Liver (tissue), 9 donors: ENCODE data around the gene TTLL7. TPM values are rescaled to one million over a fixed set of nuclear protein-coding genes. Genes with fewer than 3 reads are reported as not detected.

Experiments
- DNase-seq: peaks from one replicate; pipeline ENCODE4 v3.0.0-alpha.2; 2017; ENCODE audit warnings: low spot score
- H3K27ac ChIP-seq, 2 donors: one replicate each; pipeline ENCODE4 v1.7.0; 2013; ENCODE audit warnings: inconsistent platforms in 2 of 2, low read length in 2 of 2, control low read depth in 1 of 2, low read depth in 1 of 2, mild to moderate bottlenecking in 1 of 2
- H3K27me3 ChIP-seq, 4 donors: one replicate each; pipeline versions ENCODE4 v1.6.1 to v1.7.0; 2013; ENCODE audit warnings: low read length in 3 of 4, inconsistent platforms in 1 of 4, mild to moderate bottlenecking in 1 of 4, moderate library complexity in 1 of 4; ENCODE audit not compliant: control insufficient read depth in 4 of 4, insufficient read depth in 4 of 4
- H3K36me3 ChIP-seq, 4 donors: one replicate each; pipeline versions ENCODE4 v1.6.1 to v1.7.0; 2013; ENCODE audit warnings: low read length in 3 of 4, mild to moderate bottlenecking in 3 of 4, low read depth in 1 of 4, moderate library complexity in 1 of 4; ENCODE audit not compliant: control insufficient read depth in 4 of 4, insufficient read depth in 3 of 4
- H3K4me1 ChIP-seq, 4 donors: one replicate each; pipeline versions ENCODE4 v1.6.1 to v1.7.0; 2013; ENCODE audit warnings: low read length in 3 of 4, mild to moderate bottlenecking in 3 of 4, moderate library complexity in 1 of 4; ENCODE audit not compliant: control insufficient read depth in 4 of 4, insufficient read depth in 4 of 4
- H3K4me3 ChIP-seq, 3 donors: one replicate each; pipeline versions ENCODE4 v1.6.1 to v1.7.0; 2013; ENCODE audit warnings: low read length in 3 of 3, control low read depth in 1 of 3, low read depth in 1 of 3, mild to moderate bottlenecking in 1 of 3
- H3K9ac ChIP-seq, 2 donors: one replicate each; pipeline ENCODE4 v1.7.0; 2013; ENCODE audit warnings: low read length in 2 of 2, mild to moderate bottlenecking in 2 of 2, moderate library complexity in 2 of 2, control low read depth in 1 of 2, low read depth in 1 of 2
- H3K9me3 ChIP-seq, 4 donors: one replicate each; pipeline versions ENCODE4 v1.6.1 to v1.7.0; 2013; ENCODE audit warnings: low read length in 3 of 4; ENCODE audit not compliant: control insufficient read depth in 4 of 4
- CTCF ChIP-seq: fragments of 150-350 bp; IDR thresholded peaks from 2 replicates; pipeline ENCODE4 v1.5.1; 2017; ENCODE audit warnings: improper control_type of control experiment, low read depth, low read length; ENCODE audit not compliant: missing input control
- EGR1 ChIP-seq, 2 donors: IDR thresholded peaks; 2 replicates each; pipeline ENCODE4 v1.6.1; 2016 to 2018; ENCODE audit warnings: antibody characterized with exemption in 2 of 2, low read depth in 2 of 2
- FOXA1 ChIP-seq: IDR thresholded peaks from 2 replicates; pipeline ENCODE4 v1.6.1; 2016; ENCODE audit warnings: antibody characterized with exemption
- FOXA2 ChIP-seq: IDR thresholded peaks from 2 replicates; pipeline ENCODE4 v1.6.1; 2016; ENCODE audit warnings: antibody characterized with exemption
- GABPA ChIP-seq, 2 donors: IDR thresholded peaks in 1 of 2; conservative IDR thresholded peaks in 1 of 2; 2 replicates each; pipeline ENCODE4 v1.6.1; 2016; ENCODE audit warnings: antibody characterized with exemption in 2 of 2, mild to moderate bottlenecking in 1 of 2, moderate library complexity in 1 of 2
- HNF4A ChIP-seq, 2 donors: conservative IDR thresholded peaks; 2 replicates each; pipeline ENCODE4 v1.6.1; 2016; ENCODE audit warnings: antibody characterized with exemption in 2 of 2, mild to moderate bottlenecking in 2 of 2
- HNF4G ChIP-seq: IDR thresholded peaks from 2 replicates; pipeline ENCODE4 v1.6.1; 2016; ENCODE audit warnings: antibody characterized with exemption
- JUND ChIP-seq, 2 donors: IDR thresholded peaks; 2 replicates each; pipeline ENCODE4 v1.6.1; 2016; ENCODE audit warnings: antibody characterized with exemption in 2 of 2
- MAX ChIP-seq: IDR thresholded peaks from 2 replicates; pipeline ENCODE4 v1.6.1; 2016; ENCODE audit warnings: antibody characterized with exemption
- NR2F2 ChIP-seq: IDR thresholded peaks from 2 replicates; pipeline ENCODE4 v1.6.1; 2016; ENCODE audit warnings: antibody characterized with exemption
- RAD21 ChIP-seq, 2 donors: IDR thresholded peaks; 2 replicates each; pipeline ENCODE4 v1.6.1; 2016; ENCODE audit warnings: antibody characterized with exemption in 2 of 2, mild to moderate bottlenecking in 2 of 2
- REST ChIP-seq: IDR thresholded peaks from 2 replicates; pipeline ENCODE4 v1.6.1; 2016; ENCODE audit warnings: antibody characterized with exemption, mild to moderate bottlenecking
- RXRA ChIP-seq, 2 donors: IDR thresholded peaks; 2 replicates each; pipeline ENCODE4 v1.6.1; 2017 to 2018; ENCODE audit warnings: antibody characterized with exemption in 2 of 2, mild to moderate bottlenecking in 1 of 2
- SP1 ChIP-seq: IDR thresholded peaks from 2 replicates; pipeline ENCODE4 v1.6.1; 2018; ENCODE audit warnings: antibody characterized with exemption, mild to moderate bottlenecking
- TAF1 ChIP-seq: conservative IDR thresholded peaks from 2 replicates; pipeline ENCODE4 v1.6.1; 2016; ENCODE audit warnings: antibody characterized with exemption, mild to moderate bottlenecking
- YY1 ChIP-seq: IDR thresholded peaks from 2 replicates; pipeline ENCODE4 v1.6.1; 2016; ENCODE audit warnings: antibody characterized with exemption, mild to moderate bottlenecking
- ZBTB33 ChIP-seq: IDR thresholded peaks from 2 replicates; pipeline ENCODE4 v1.6.1; 2016; ENCODE audit warnings: antibody characterized with exemption
- WGBS: extraction: QIAGEN DNeasy Blood & Tissue Kit; methylation state at CpG from one replicate; pipeline ENCODE4 v1.1.7; 2013; 5-methylcytosine and 5-hydroxymethylcytosine counted together
- polyA plus RNA-seq, 2 donors: library from polyadenylated mRNA; stranded (reverse) in 1 of 2; unstranded in 1 of 2; fragments of 200-250 nt in 1 of 2; fragments of >200 nt in 1 of 2; fragmentation: Nextera tagmentation in 1 of 2; extraction: Ambion mirVana in 1 of 2; gene quantifications; one replicate each; pipeline versions ENCODE4 v1.2.1 to v1.2.3, GENCODE V29; 2013 to 2015
- total RNA-seq, 2 donors: library from RNA; depleted of rRNA; stranded (reverse); fragments of >200 nt; gene quantifications; one replicate each; pipeline ENCODE4 v1.2.3, GENCODE V29; 2014
- donor health status: healthy.
- donor health status: healthy.
- donor health status: healthy.
- donor health status: healthy.
- donor health status: healthy.

TTLL7 gene
- total and polyA plus RNA-seq, 4 donors: 1.1 to 6.0 (median 1.9) TPM

- H3K9ac ChIP-seq: no peak overlapping the region
- peaks cover 0 to 7% (median 4%) of the 10 kb centered on the region in 4 donors for H3K4me1 ChIP-seq
- no peaks in the 10 kb centered on the region for H3K27me3 ChIP-seq
- no peaks in the 10 kb centered on the region for H3K36me3 ChIP-seq
- no peak for DNase-seq
- no peaks in the 10 kb centered on the region for H3K9me3 ChIP-seq
- H3K27ac ChIP-seq: no peak overlapping the region
- no peak overlapping the region for H3K4me3 ChIP-seq
- 69% methylated on average over 2 of the region's 2 CpGs for whole genome bisulfite sequencing
- TF ChIP-seq RAD21 (IDR thresholded peaks at IDR 0.05) (no peak), MAX (no peak), NR2F2 (no peak), ZBTB33 (no peak), REST (no peak), TAF1 (no peak), EGR1 (IDR thresholded peaks at IDR 0.05; ENCODE audit: low read depth in 2 of 2) (no peak), HNF4G (no peak), GABPA (IDR thresholded peaks at IDR 0.05 in 1 of 2, conservative IDR thresholded peaks at IDR 0.05 in 1 of 2) (no peak), RXRA (IDR thresholded peaks at IDR 0.05) (no peak), FOXA1 (no peak), SP1 (no peak), JUND (IDR thresholded peaks at IDR 0.05) (no peak), FOXA2 (no peak), HNF4A (conservative IDR thresholded peaks at IDR 0.05) (no peak), CTCF (no peak)
Observed at GRCh38 chr1:84001501-84001900, 2.6 kb upstream of the TTLL7 start.

- Histone ChIP-seq H3K27me3 (no peaks in the 10 kb centered on the region), H3K36me3 (no peaks in the 10 kb centered on the region), H3K9me3 (no peaks in the 10 kb centered on the region), H3K9ac (no peak overlapping the region), H3K4me3 (no peak overlapping the region), H3K27ac (no peak overlapping the region), H3K4me1 (peaks cover 0 to 7% (median 4%) of the 10 kb centered on the region in 4 donors)
- DNase-seq: no peak
- 89% methylated on average over 4 of the region's 4 CpGs for WGBS
- TF ChIP-seq SP1: no peak
- TF ChIP-seq FOXA1: no peak
- TF ChIP-seq GABPA (IDR thresholded peaks at IDR 0.05 in 1 of 2, conservative IDR thresholded peaks at IDR 0.05 in 1 of 2): no peak
- no peak for TF ChIP-seq REST
- no peak for TF ChIP-seq YY1
- TF ChIP-seq MAX: no peak
- TF ChIP-seq TAF1: no peak
- no peak for TF ChIP-seq ZBTB33
- no peak for TF ChIP-seq EGR1 (IDR thresholded peaks at IDR 0.05; ENCODE audit: low read depth in 2 of 2)
- no peak for TF ChIP-seq HNF4A (conservative IDR thresholded peaks at IDR 0.05)
- no peak for TF ChIP-seq RXRA (IDR thresholded peaks at IDR 0.05)
- TF ChIP-seq HNF4G: no peak
- TF ChIP-seq FOXA2: no peak
Observed at GRCh38 chr1:84000954-84001495, 2.1 kb upstream of the TTLL7 start.
